ENCODE measurements around the gene EZH2.

DNA sequence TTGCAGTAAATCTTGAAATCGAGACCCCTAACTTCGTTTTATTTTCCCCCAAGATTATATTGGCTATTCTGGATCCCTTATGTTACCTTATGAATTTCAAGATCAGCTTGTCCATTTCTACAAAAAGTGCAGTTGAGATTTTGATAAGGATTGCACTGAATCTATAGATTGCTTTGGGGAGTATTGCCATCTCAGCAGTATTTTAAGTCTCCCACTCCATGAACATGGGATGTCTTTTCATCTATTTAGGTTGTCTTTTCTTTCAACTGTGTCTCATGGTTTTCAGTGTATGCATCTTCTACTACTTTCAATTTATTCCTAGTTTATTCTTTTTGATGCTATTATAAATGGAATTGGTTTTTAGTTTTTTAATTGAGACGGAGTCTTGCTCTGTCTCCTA, 89.6 kb downstream of the EZH2 start:
- no peak for TF ChIP-seq CTCF (IDR thresholded peaks at IDR 0.05)
- TF ChIP-seq TCF7 (CRISPR knock-in tag; IDR thresholded peaks at IDR 0.05; ENCODE audit: low read depth), result no peak
- TF ChIP-seq ZSCAN18 (CRISPR knock-in tag; IDR thresholded peaks at IDR 0.05), result no peak
- no peak for TF ChIP-seq TP53 (CRISPR knock-in tag; IDR thresholded peaks at IDR 0.05)
- no peak for TF ChIP-seq CREB1 (CRISPR knock-in tag; IDR thresholded peaks at IDR 0.05)
- TF ChIP-seq SMAD3 (CRISPR knock-in tag; IDR thresholded peaks at IDR 0.05; ENCODE audit: borderline replicate concordance), result no peak
- no peak for TF ChIP-seq PRDM15 (CRISPR knock-in tag; IDR thresholded peaks at IDR 0.05)
- TF ChIP-seq ZNF232 (CRISPR knock-in tag; IDR thresholded peaks at IDR 0.05), result no peak
